Type B pancreatic cell (in vitro differentiated cells): ENCODE measurements around the gene ESCO1. TPM values are rescaled to one million over a fixed set of nuclear protein-coding genes. Genes with fewer than 3 reads are reported as not detected.

Experiments used
- DNase-seq: peaks from one replicate; pipeline ENCODE4 v3.0.0; 2021; ENCODE audit warnings: mixed read lengths; ENCODE audit not compliant: unreplicated experiment; ENCODE audit errors: extremely low spot score
- H3K27ac Mint-ChIP-seq: 2 replicates; pipeline ENCODE4 v1.8.0; 2021; ENCODE audit warnings: mild to moderate bottlenecking, mixed read lengths
- H3K27me3 Mint-ChIP-seq: 2 replicates; pipeline ENCODE4 v1.8.0; 2021; ENCODE audit warnings: mixed read lengths
- H3K36me3 Mint-ChIP-seq: 2 replicates; pipeline ENCODE4 v1.8.0; 2021; ENCODE audit warnings: mixed read lengths
- H3K4me1 Mint-ChIP-seq: one replicate; pipeline ENCODE4 v1.8.0; 2021; ENCODE audit warnings: mixed read lengths; ENCODE audit not compliant: unreplicated experiment
- H3K4me3 Mint-ChIP-seq: 2 replicates; pipeline ENCODE4 v1.8.0; 2021; ENCODE audit warnings: mild to moderate bottlenecking, mixed read lengths
- H3K9me3 Mint-ChIP-seq: 2 replicates; pipeline ENCODE4 v1.8.0; 2021; ENCODE audit warnings: mixed read lengths
- total RNA-seq: library from RNA; stranded (reverse); gene quantifications from 2 replicates; pipeline ENCODE4 v1.2.1, GENCODE V29; 2021; ENCODE audit warnings: low replicate concordance
- TF ChIP-seq, protein P1 (sequence below): fragments of 200-600 bp; sonication (generic); conservative IDR thresholded peaks from 2 replicates; pipeline ENCODE4 v1.5.0; 2021; ENCODE audit warnings: antibody characterized with exemption, mild to moderate bottlenecking

Gene ESCO1
- total RNA-seq, 1 donor from 2014 or later = 15.3 TPM

DNA sequence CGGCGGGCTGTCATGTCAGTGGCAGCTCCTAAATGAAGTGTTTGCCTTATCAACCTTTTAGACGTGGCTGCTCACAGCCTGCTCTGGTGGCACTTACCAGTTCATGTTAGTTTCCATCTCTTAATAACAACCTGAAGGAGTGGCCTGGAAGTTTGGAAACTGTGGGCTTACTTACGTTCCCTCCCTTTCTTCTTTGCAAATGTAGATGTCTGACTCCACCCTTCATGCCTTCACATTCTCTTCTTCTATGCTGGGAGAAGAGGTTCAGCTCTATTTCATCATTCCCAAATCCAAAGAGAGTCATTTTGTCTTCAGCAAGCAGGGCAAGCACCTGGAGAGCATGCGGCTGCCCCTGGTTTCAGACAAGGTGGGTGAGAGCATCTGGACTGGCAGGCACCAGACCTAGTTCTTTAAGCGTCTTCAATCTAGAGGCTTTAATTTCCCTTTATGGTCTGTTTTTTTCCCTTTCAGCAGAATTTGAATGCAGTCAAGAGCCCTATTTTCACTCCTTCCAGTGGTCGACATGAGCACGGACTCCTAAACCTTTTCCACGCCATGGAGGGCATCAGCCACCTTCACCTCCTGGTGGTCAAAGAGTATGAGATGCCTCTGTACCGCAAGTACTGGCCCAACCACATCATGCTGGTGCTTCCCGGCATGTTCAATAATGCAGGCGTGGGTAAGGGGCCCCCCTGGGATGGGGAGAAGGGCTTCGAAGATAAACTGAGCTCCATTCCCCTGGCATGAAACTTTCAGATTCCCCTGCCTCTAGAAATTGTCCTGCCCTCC lies 92.4 kb downstream of the ESCO1 start:
- Mint-ChIP-seq H3K36me3 (peaks cover 18% of the 10 kb centered on the region), H3K27me3 (no peaks in the 10 kb centered on the region), H3K4me1 (peaks cover 8% of the 10 kb centered on the region), H3K9me3 (no peaks in the 10 kb centered on the region), H3K27ac (no peak overlapping the region), H3K4me3 (no peak overlapping the region)
- TF ChIP-seq, protein P1, sequence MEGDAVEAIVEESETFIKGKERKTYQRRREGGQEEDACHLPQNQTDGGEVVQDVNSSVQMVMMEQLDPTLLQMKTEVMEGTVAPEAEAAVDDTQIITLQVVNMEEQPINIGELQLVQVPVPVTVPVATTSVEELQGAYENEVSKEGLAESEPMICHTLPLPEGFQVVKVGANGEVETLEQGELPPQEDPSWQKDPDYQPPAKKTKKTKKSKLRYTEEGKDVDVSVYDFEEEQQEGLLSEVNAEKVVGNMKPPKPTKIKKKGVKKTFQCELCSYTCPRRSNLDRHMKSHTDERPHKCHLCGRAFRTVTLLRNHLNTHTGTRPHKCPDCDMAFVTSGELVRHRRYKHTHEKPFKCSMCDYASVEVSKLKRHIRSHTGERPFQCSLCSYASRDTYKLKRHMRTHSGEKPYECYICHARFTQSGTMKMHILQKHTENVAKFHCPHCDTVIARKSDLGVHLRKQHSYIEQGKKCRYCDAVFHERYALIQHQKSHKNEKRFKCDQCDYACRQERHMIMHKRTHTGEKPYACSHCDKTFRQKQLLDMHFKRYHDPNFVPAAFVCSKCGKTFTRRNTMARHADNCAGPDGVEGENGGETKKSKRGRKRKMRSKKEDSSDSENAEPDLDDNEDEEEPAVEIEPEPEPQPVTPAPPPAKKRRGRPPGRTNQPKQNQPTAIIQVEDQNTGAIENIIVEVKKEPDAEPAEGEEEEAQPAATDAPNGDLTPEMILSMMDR = no peak
- no peak for DNase-seq

DNA sequence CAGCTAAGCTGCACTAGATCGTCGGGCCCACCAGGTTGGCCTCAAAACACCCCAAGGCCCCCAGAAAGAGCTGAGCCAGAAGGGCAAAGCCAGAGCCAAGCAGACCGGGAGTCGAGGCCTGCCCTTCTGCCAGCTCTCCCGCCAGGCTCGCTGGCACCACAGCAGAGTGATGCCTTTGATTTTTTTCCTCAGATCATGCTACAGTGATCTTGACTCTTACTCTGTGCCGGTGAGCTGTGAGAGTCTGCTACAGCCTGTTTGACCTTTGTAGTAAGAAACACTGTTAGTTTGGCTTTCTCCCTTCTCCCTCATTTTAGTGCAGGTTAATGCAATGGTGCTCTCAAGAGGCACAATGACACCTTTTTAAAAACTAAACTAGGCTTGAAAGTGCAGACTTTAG lies 97.8 kb downstream of the ESCO1 start:
- TF ChIP-seq, protein P1 = no peak
- Mint-ChIP-seq H3K27ac (no peak overlapping the region), H3K9me3 (no peaks in the 10 kb centered on the region), H3K27me3 (no peaks in the 10 kb centered on the region), H3K4me1 (peaks cover 8% of the 10 kb centered on the region), H3K4me3 (no peak overlapping the region), H3K36me3 (no peaks in the 10 kb centered on the region)
- no peak for DNase-seq

DNA sequence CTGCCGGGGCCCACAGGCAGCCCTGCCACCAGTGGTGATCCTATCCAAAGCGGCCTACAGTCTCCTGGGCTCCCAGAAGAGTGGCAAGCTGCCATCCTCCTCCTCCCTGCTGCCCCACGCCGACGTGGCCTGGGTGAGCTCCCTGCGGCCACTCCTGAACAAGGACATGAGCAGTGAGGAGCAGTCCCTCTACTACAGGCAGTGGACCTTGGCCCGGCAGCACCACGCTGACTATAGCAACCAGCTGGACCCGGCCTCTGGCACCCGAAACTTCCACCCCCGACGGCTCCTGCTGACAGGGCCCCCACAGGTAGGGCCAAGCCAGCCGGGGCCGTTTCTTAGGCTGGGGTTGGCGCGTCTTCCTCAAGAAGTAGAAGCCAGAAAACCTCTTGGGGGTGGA lies 100.5 kb downstream of the ESCO1 start:
- H3K27me3 Mint-ChIP-seq = no peaks in the 10 kb centered on the region
- no peak overlapping the region for H3K27ac Mint-ChIP-seq
- TF ChIP-seq, protein P1 = no peak
- no peaks in the 10 kb centered on the region for H3K36me3 Mint-ChIP-seq
- H3K4me3 Mint-ChIP-seq = no peak overlapping the region
- no peak for DNase-seq
- peaks cover 10% of the 10 kb centered on the region for H3K4me1 Mint-ChIP-seq
- no peaks in the 10 kb centered on the region for H3K9me3 Mint-ChIP-seq

DNA sequence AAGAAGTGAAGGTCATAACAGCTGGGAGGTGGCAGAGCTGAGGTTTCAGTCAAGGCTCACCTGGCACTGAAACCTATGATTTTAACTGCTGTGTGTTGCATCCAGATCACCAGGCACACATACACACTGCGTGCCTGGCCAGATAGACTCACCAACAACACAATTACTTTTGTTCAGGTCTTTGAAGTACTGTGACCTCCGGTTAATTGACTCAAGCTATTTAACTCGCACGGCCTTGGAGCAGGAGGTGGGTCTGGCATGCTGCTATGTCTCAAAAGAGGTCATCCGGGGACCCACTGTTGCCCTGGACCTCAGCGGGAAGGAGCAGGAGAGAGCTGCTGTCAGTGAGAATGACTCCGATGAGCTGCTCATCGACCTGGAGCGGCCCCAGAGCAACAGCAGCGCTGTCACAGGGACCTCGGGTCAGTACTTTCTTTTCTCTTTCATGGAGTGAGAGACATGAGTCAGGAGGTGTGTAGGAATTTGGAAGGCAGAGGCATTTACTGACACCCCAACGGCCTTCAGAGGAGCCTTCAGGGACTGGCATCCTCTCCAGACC lies 104.1 kb downstream of the ESCO1 start:
- H3K27me3 Mint-ChIP-seq = no peaks in the 10 kb centered on the region
- peaks cover 10% of the 10 kb centered on the region for H3K4me1 Mint-ChIP-seq
- H3K4me3 Mint-ChIP-seq = no peak overlapping the region
- DNase-seq = no peak
- H3K9me3 Mint-ChIP-seq = no peaks in the 10 kb centered on the region
- no peak overlapping the region for H3K27ac Mint-ChIP-seq
- TF ChIP-seq, protein P1 = no peak
- no peaks in the 10 kb centered on the region for H3K36me3 Mint-ChIP-seq

DNA sequence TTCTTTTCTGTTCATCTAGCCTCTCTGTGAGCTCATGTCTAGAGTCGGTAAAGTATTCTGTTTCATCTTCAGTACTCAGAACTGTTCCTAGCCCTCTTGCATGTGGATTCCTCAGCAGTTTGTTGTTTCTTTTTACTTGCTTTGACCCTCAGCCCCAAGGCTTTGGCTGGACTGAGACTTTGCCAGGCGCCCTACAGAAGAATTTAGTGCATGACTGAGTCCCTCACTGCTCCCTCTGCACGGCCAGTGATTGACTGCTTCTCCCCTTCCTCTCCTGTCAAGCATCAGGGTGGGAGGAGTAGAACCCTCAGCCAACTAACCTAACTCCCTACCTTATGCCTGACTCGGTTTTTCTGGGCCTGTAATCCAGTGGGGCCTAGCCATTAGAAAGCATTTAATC lies 109.8 kb downstream of the ESCO1 start:
- no peak overlapping the region for H3K4me3 Mint-ChIP-seq
- no peaks in the 10 kb centered on the region for H3K36me3 Mint-ChIP-seq
- H3K9me3 Mint-ChIP-seq = no peaks in the 10 kb centered on the region
- H3K4me1 Mint-ChIP-seq = no peaks in the 10 kb centered on the region
- TF ChIP-seq, protein P1 = no peak
- no peak overlapping the region for H3K27ac Mint-ChIP-seq
- DNase-seq = no peak
- no peaks in the 10 kb centered on the region for H3K27me3 Mint-ChIP-seq
